IMR-90 (cell line): ENCODE measurements around the gene ACSM6. TPM values are rescaled to one million over a fixed set of nuclear protein-coding genes. Genes with fewer than 3 reads are reported as not detected.

Source experiments
- ATAC-seq: fragments of 200-7000 bp; cut with Tn5 transposase; 2 replicates; pipeline ENCODE4 v1.9.1; 2020; ENCODE audit warnings: low read depth, mild to moderate bottlenecking, moderate library complexity
- BruUV-seq: library from RNA; stranded (reverse); fragments of 400-500 nt; replicated peaks from 2 replicates; lab custom pipeline; 2021; lab: Mats Ljungman, UMichigan
- CTCF ChIA-PET: fragments of 300-600 bp; formaldehyde crosslinking; extraction: SDS; loops from one replicate; lab custom pipeline; 2021; ENCODE audit warnings: antibody characterized with exemption; lab: Yijun Ruan, JAX
- POLR2A ChIA-PET: fragments of 300-600 bp; sonication (Branson Sonifier 250); formaldehyde crosslinking; loops from one replicate; lab custom pipeline; 2022; ENCODE audit warnings: antibody characterized with exemption; ENCODE audit not compliant: unreplicated experiment; lab: Charles Lee
- DNase-seq: peaks from one replicate; pipeline ENCODE4 v3.0.0; 2013
- H2AFZ ChIP-seq: replicated peaks from 2 replicates; pipeline ENCODE3; 2013; ENCODE audit warnings: low read length, mild to moderate bottlenecking; ENCODE audit not compliant: poor library complexity
- H2AK5ac ChIP-seq: 2 replicates; pipeline ENCODE4 v1.6.1; 2013; ENCODE audit warnings: low read depth, low read length, inconsistent platforms
- H2AK9ac ChIP-seq: replicated peaks from 2 replicates; pipeline ENCODE3; 2013; ENCODE audit warnings: mild to moderate bottlenecking, low read depth, low read length, moderate library complexity; ENCODE audit not compliant: poor library complexity
- H2BK120ac ChIP-seq: 2 replicates; pipeline ENCODE4 v1.6.1; 2013; ENCODE audit warnings: low read depth, low read length, inconsistent platforms
- H2BK15ac ChIP-seq: 3 replicates; pipeline ENCODE4 v1.6.1; 2013; ENCODE audit warnings: low read depth, low read length, inconsistent platforms
- H2BK20ac ChIP-seq: 2 replicates; pipeline ENCODE4 v1.6.1; 2013; ENCODE audit warnings: low read depth, mild to moderate bottlenecking, inconsistent platforms, low read length, moderate library complexity
- H2BK5ac ChIP-seq: 2 replicates; pipeline ENCODE4 v1.6.1; 2013; ENCODE audit warnings: mild to moderate bottlenecking, low read depth, low read length, inconsistent platforms; ENCODE audit not compliant: poor library complexity, severe bottlenecking
- H3K14ac ChIP-seq: replicated peaks from 2 replicates; pipeline ENCODE4 v1.6.1; 2013; ENCODE audit warnings: low read depth, low read length, inconsistent platforms
- H3K18ac ChIP-seq: 2 replicates; pipeline ENCODE4 v1.6.1; 2013; ENCODE audit warnings: low read depth, low read length, control low read depth
- H3K23ac ChIP-seq: 2 replicates; pipeline ENCODE4 v1.6.1; 2013; ENCODE audit warnings: low read depth, low read length, inconsistent platforms
- H3K27ac ChIP-seq: 2 replicates; pipeline ENCODE4 v1.5.1; 2013; ENCODE audit warnings: mild to moderate bottlenecking, control low read depth, low read length; ENCODE audit not compliant: insufficient read depth
- H3K27me3 ChIP-seq: 2 replicates; pipeline ENCODE4 v1.6.1; 2013; ENCODE audit warnings: low read length; ENCODE audit not compliant: control insufficient read depth, insufficient read depth
- H3K36me3 ChIP-seq: 2 replicates; pipeline ENCODE4 v1.6.1; 2013; ENCODE audit warnings: low read length, mixed read lengths; ENCODE audit not compliant: control insufficient read depth, insufficient read depth
- H3K4ac ChIP-seq: 2 replicates; pipeline ENCODE4 v1.6.1; 2013; ENCODE audit warnings: low read depth, low read length, inconsistent platforms
- H3K4me1 ChIP-seq: 2 replicates; pipeline ENCODE4 v1.6.1; 2013; ENCODE audit warnings: low read length, mixed read lengths; ENCODE audit not compliant: control insufficient read depth, insufficient read depth
- H3K4me2 ChIP-seq: 2 replicates; pipeline ENCODE4 v1.6.1; 2013; ENCODE audit warnings: low read depth, mild to moderate bottlenecking, control low read depth, low read length, moderate library complexity
- H3K4me3 ChIP-seq: 2 replicates; pipeline ENCODE4 v1.5.1; 2013; ENCODE audit warnings: low read depth, mild to moderate bottlenecking, control low read depth, low read length, moderate library complexity; ENCODE audit not compliant: insufficient read depth
- H3K56ac ChIP-seq: 2 replicates; pipeline ENCODE4 v1.6.1; 2013; ENCODE audit warnings: low read length, inconsistent platforms; ENCODE audit not compliant: insufficient read depth; ENCODE audit errors: extremely low read depth
- H3K79me1 ChIP-seq, 2 experiments: 2 replicates each; pipeline ENCODE4 v1.6.1; 2013; ENCODE audit warnings: low read length in 2 of 2, inconsistent platforms in 1 of 2, low read depth in 1 of 2
- H3K9ac ChIP-seq: 2 replicates; pipeline ENCODE4 v1.6.1; 2013; ENCODE audit warnings: low read depth, low read length, control low read depth
- H3K9me1 ChIP-seq: 2 replicates; pipeline ENCODE4 v1.6.1; 2013; ENCODE audit warnings: low read length, inconsistent platforms; ENCODE audit not compliant: insufficient read depth
- H3K9me3 ChIP-seq: 2 replicates; pipeline ENCODE4 v1.6.1; 2013; ENCODE audit warnings: low read length; ENCODE audit not compliant: control insufficient read depth, insufficient read depth
- H4K20me1 ChIP-seq: 2 replicates; pipeline ENCODE4 v1.6.1; 2013; ENCODE audit warnings: low read length, inconsistent platforms; ENCODE audit not compliant: insufficient read depth
- H4K5ac ChIP-seq: 2 replicates; pipeline ENCODE4 v1.6.1; 2013; ENCODE audit warnings: mild to moderate bottlenecking, low read depth, low read length, control low read depth
- H4K8ac ChIP-seq, 2 experiments: 2 replicates each; pipeline ENCODE4 v1.6.1; 2013; ENCODE audit warnings: low read depth in 2 of 2, low read length in 2 of 2, control low read depth in 1 of 2, inconsistent platforms in 1 of 2
- H4K91ac ChIP-seq: 2 replicates; pipeline ENCODE4 v1.6.1; 2013; ENCODE audit warnings: low read depth, low read length, inconsistent platforms; ENCODE audit not compliant: insufficient read depth
- CTCF ChIP-seq: conservative IDR thresholded peaks from 2 replicates; pipeline ENCODE4 v1.5.1; 2012; ENCODE audit warnings: mild to moderate bottlenecking, low read depth, low read length, improper control_type of control experiment
- FOS ChIP-seq: fragments of 150-350 bp; IDR thresholded peaks from 2 replicates; pipeline ENCODE4 v1.6.1; 2016; ENCODE audit warnings: low read depth, low read length
- MAFK ChIP-seq: IDR thresholded peaks from 2 replicates; pipeline ENCODE4 v1.6.1; 2012; ENCODE audit warnings: low read depth, low read length, improper control_type of control experiment
- MAZ ChIP-seq: IDR thresholded peaks from 2 replicates; pipeline ENCODE4 v1.6.1; 2012; ENCODE audit warnings: low read depth, mild to moderate bottlenecking, low read length, improper control_type of control experiment, moderate library complexity, borderline replicate concordance
- RCOR1 ChIP-seq: IDR thresholded peaks from 2 replicates; pipeline ENCODE4 v1.6.1; 2012; ENCODE audit warnings: mild to moderate bottlenecking, low read length, improper control_type of control experiment; ENCODE audit not compliant: insufficient replicate concordance
- RFX5 ChIP-seq: IDR thresholded peaks from 2 replicates; pipeline ENCODE4 v1.8.0; 2012; ENCODE audit warnings: low read depth, mild to moderate bottlenecking, low read length, moderate library complexity
- whole genome bisulfite sequencing, 2 experiments: methylation state at CpG; one replicate each; pipeline versions ENCODE4 v1.1.5 to v1.1.7; 2013; ENCODE audit warnings: missing lambda C conversion rate in 2 of 2; ENCODE audit not compliant: insufficient read length in 1 of 2; ENCODE audit errors: extremely low coverage in 2 of 2; 5-methylcytosine and 5-hydroxymethylcytosine counted together
- dilution Hi-C: fragments of 300-500 bp; cut with HindIII; formaldehyde crosslinking; loops from one replicate; pipeline ENCODE4 v1.14.3; 2018; ENCODE audit warnings: low sequenced_read_pairs; ENCODE audit not compliant: unreplicated experiment
- in situ Hi-C: fragments of 300-500 bp; cut with MboI; formaldehyde crosslinking; loops from 3 replicates; pipeline ENCODE4 v1.14.3; 2019; ENCODE audit warnings: low sequenced_read_pairs, inconsistent platforms, mixed read lengths
- intact Hi-C: fragments of 100-400 bp; cut with micrococcal nuclease; formaldehyde crosslinking; loops from 2 replicates; pipeline ENCODE4 v1.10.0; 2022
- polyA plus RNA-seq, 3 experiments: library from polyadenylated mRNA; depleted of rRNA; stranded (reverse); fragments of >200 nt; gene quantifications; 2 replicates each; pipeline ENCODE4 v1.2.3, GENCODE V29; 2012; ENCODE audit warnings: low replicate concordance in 1 of 3
- total RNA-seq: library from RNA; depleted of rRNA; stranded (reverse); fragments of >200 nt; gene quantifications from 2 replicates; pipeline ENCODE4 v1.2.3, GENCODE V29; 2012
- TF ChIP-seq, protein P1 (sequence below): fragments of 150-350 bp; IDR thresholded peaks from 2 replicates; pipeline ENCODE4 v1.6.1; 2016; ENCODE audit warnings: low read depth, mild to moderate bottlenecking, low read length, moderate library complexity, borderline replicate concordance
- TF ChIP-seq, protein P2 (sequence below): fragments of 150-350 bp; IDR thresholded peaks from 2 replicates; pipeline ENCODE4 v1.6.1; 2017; ENCODE audit warnings: mild to moderate bottlenecking, antibody characterized with exemption, low read length, low read depth

Gene ACSM6
- total and polyA plus RNA-seq, 2 of the 4 experiments (the other 2 are of a cell fraction), result not detected

DNA sequence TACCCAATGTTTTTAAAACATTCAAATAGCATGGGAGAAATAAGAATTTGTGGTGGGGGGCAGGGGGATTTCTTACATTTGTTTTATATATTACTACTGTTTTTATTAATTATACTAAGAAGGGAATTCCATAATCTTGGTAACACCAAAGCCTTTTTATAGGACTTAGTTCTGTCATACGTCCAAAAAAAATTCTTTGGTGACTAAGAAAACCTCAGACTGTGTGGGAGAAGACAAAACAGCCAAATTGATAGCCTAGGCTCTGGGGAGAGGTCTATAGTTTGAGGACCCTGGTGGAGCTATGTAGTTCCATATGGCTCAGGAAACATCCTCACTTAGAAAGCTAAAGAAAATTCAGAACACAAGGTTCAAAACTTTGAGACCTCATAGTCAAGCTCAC lies 23.4 kb downstream of the ACSM6 start:
- H3K56ac ChIP-seq, result no peak overlapping the region
- ATAC-seq, result 0 out of 2 replicates have a peak, but pooled peaks have one; percentile 21
- H3K4ac ChIP-seq, result no peak overlapping the region
- no peak overlapping the region for H2AK9ac ChIP-seq
- peaks cover 4% of the 10 kb centered on the region; the same call in 1 of the 2 replicates for H3K9me1 ChIP-seq
- peak overlapping the region; percentile 24; the same call in 1 of the 3 replicates for H2BK15ac ChIP-seq
- no peaks in the 10 kb centered on the region; the same call in 1 of the 2 replicates for H3K9me3 ChIP-seq
- no peaks in the 10 kb centered on the region for H3K79me1 ChIP-seq
- DNase-seq, result peak; percentile 35
- H3K14ac ChIP-seq, result 0 out of 2 replicates have a peak overlapping the region, but pooled peaks have one; percentile 1
- H2AK5ac ChIP-seq, result no peak overlapping the region
- WGBS, 2 experiments, result no CpG with 5 or more reads among the region's 1 CpG
- intact Hi-C loops (no loop called here), dilution Hi-C loops (no loop called here), in situ Hi-C loops (no loop called here)
- H3K4me1 ChIP-seq, result peaks cover 12% of the 10 kb centered on the region
- no peak overlapping the region for H4K91ac ChIP-seq
- H3K18ac ChIP-seq, result peak overlapping the region; percentile 59; the same call in 1 of the 2 replicates
- no peak overlapping the region for H2BK120ac ChIP-seq
- POLR2A ChIA-PET, result no interaction called here
- H3K9ac ChIP-seq, result no peak overlapping the region
- no peak overlapping the region for H3K4me3 ChIP-seq
- TF ChIP-seq RCOR1 (no peak), MAFK (no peak), FOS (no peak), MAZ (no peak), CTCF (no peak), RFX5 (no peak)
- TF ChIP-seq, protein P1, sequence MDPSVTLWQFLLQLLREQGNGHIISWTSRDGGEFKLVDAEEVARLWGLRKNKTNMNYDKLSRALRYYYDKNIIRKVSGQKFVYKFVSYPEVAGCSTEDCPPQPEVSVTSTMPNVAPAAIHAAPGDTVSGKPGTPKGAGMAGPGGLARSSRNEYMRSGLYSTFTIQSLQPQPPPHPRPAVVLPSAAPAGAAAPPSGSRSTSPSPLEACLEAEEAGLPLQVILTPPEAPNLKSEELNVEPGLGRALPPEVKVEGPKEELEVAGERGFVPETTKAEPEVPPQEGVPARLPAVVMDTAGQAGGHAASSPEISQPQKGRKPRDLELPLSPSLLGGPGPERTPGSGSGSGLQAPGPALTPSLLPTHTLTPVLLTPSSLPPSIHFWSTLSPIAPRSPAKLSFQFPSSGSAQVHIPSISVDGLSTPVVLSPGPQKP, result no peak
- TF ChIP-seq, protein P2, sequence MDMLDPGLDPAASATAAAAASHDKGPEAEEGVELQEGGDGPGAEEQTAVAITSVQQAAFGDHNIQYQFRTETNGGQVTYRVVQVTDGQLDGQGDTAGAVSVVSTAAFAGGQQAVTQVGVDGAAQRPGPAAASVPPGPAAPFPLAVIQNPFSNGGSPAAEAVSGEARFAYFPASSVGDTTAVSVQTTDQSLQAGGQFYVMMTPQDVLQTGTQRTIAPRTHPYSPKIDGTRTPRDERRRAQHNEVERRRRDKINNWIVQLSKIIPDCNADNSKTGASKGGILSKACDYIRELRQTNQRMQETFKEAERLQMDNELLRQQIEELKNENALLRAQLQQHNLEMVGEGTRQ, result no peak
- no peak overlapping the region for H3K4me2 ChIP-seq
- CTCF ChIA-PET, result interaction anchor here (0.6 to 1.2 kb wide), 2 partner anchors 26 to 143 kb away, joined by 3 read pairs; no protein-coding TSS in a partner anchor
- no peak overlapping the region for H4K8ac ChIP-seq
- 0 out of 2 replicates have a peak overlapping the region, but pooled peaks have one; percentile 13 for H2BK20ac ChIP-seq
- no peaks in the 10 kb centered on the region for H3K27me3 ChIP-seq
- H2AFZ ChIP-seq, result no peak overlapping the region
- H4K20me1 ChIP-seq, result no peaks in the 10 kb centered on the region
- peaks cover 3% of the 10 kb centered on the region; the same call in 1 of the 2 replicates for H3K36me3 ChIP-seq
- no peak overlapping the region for H3K27ac ChIP-seq
- H3K23ac ChIP-seq, result no peak overlapping the region
- no peak overlapping the region for H4K5ac ChIP-seq
- BruUV-seq, result no TSS peak
- H2BK5ac ChIP-seq, result no peak overlapping the region
